H9 (cell line): ENCODE data around the gene MECP2. TPM values are rescaled to one million over a fixed set of nuclear protein-coding genes. Genes with fewer than 3 reads are reported as not detected.

Experiments
- DNase-seq: peaks from one replicate; pipeline ENCODE4 v3.0.0-alpha.2; 2017
- H2AFZ ChIP-seq: one replicate; pipeline ENCODE4 v1.6.1; 2013; ENCODE audit warnings: mild to moderate bottlenecking, low read length, control low read depth, moderate library complexity
- H2AK5ac ChIP-seq: 2 replicates; pipeline ENCODE4 v1.6.1; 2013; ENCODE audit warnings: low read length, control low read depth, mixed read lengths; ENCODE audit not compliant: insufficient read length
- H2BK120ac ChIP-seq: one replicate; pipeline ENCODE4 v1.6.1; 2013; ENCODE audit warnings: low read depth, mild to moderate bottlenecking, low read length, control low read depth, inconsistent platforms; ENCODE audit not compliant: poor library complexity, severe bottlenecking
- H2BK12ac ChIP-seq: 2 replicates; pipeline ENCODE4 v1.6.1; 2013; ENCODE audit warnings: low read length, control low read depth, mixed read lengths, low read depth; ENCODE audit not compliant: insufficient read length
- H2BK15ac ChIP-seq: 2 replicates; pipeline ENCODE4 v1.6.1; 2013; ENCODE audit warnings: low read depth, low read length, control low read depth
- H2BK20ac ChIP-seq: one replicate; pipeline ENCODE4 v1.6.1; 2013; ENCODE audit warnings: low read depth, mild to moderate bottlenecking, low read length, control low read depth, inconsistent platforms; ENCODE audit not compliant: poor library complexity, severe bottlenecking
- H2BK5ac ChIP-seq: 2 replicates; pipeline ENCODE4 v1.6.1; 2013; ENCODE audit warnings: low read length, control low read depth, mixed read lengths; ENCODE audit not compliant: insufficient read length
- H3K14ac ChIP-seq: 2 replicates; pipeline ENCODE4 v1.6.1; 2013; ENCODE audit warnings: low read length, control low read depth; ENCODE audit not compliant: insufficient read depth
- H3K18ac ChIP-seq: 2 replicates; pipeline ENCODE4 v1.6.1; 2013; ENCODE audit warnings: low read depth, mild to moderate bottlenecking, mixed read lengths, low read length, control low read depth; ENCODE audit not compliant: insufficient read length
- H3K23ac ChIP-seq: 2 replicates; pipeline ENCODE4 v1.6.1; 2013; ENCODE audit warnings: low read length, control low read depth, mixed read lengths, low read depth; ENCODE audit not compliant: insufficient read length
- H3K23me2 ChIP-seq: 2 replicates; pipeline ENCODE4 v1.6.1; 2013; ENCODE audit warnings: low read depth, mild to moderate bottlenecking, mixed read lengths, low read length, control low read depth; ENCODE audit not compliant: insufficient read length, poor library complexity, severe bottlenecking
- H3K27ac ChIP-seq: 2 replicates; pipeline ENCODE4 v1.5.1; 2013; ENCODE audit warnings: low read length, control low read depth, mixed read lengths, low read depth; ENCODE audit not compliant: insufficient read length
- H3K27me3 ChIP-seq: 2 replicates; pipeline ENCODE4 v1.6.1; 2013; ENCODE audit warnings: low read length, control low read depth, inconsistent platforms; ENCODE audit not compliant: insufficient read depth
- H3K4ac ChIP-seq: 2 replicates; pipeline ENCODE4 v1.6.1; 2013; ENCODE audit warnings: low read depth, mild to moderate bottlenecking, control low read depth, inconsistent platforms, low read length, moderate library complexity
- H3K4me1 ChIP-seq: 2 replicates; pipeline ENCODE4 v1.6.1; 2013; ENCODE audit warnings: low read length, control low read depth, inconsistent platforms; ENCODE audit not compliant: insufficient read depth
- H3K4me2 ChIP-seq: 2 replicates; pipeline ENCODE4 v1.6.1; 2013; ENCODE audit warnings: low read length, control low read depth, mixed read lengths; ENCODE audit not compliant: insufficient read length, insufficient read depth
- H3K56ac ChIP-seq: 2 replicates; pipeline ENCODE4 v1.6.1; 2013; ENCODE audit warnings: low read depth, mild to moderate bottlenecking, mixed read lengths, low read length, control low read depth; ENCODE audit not compliant: insufficient read length
- H3K79me1 ChIP-seq: 2 replicates; pipeline ENCODE4 v1.6.1; 2013; ENCODE audit warnings: low read depth, mild to moderate bottlenecking, moderate library complexity, low read length, control low read depth, inconsistent platforms; ENCODE audit not compliant: insufficient read depth, poor library complexity, severe bottlenecking
- H3K79me2 ChIP-seq: 2 replicates; pipeline ENCODE4 v1.6.1; 2013; ENCODE audit warnings: low read length, control low read depth, inconsistent platforms; ENCODE audit not compliant: insufficient read depth
- H3K9ac ChIP-seq: 2 replicates; pipeline ENCODE4 v1.6.1; 2013; ENCODE audit warnings: low read length, control low read depth, mixed read lengths; ENCODE audit not compliant: insufficient read length; ENCODE audit errors: extremely low read depth
- H3K9me3 ChIP-seq: one replicate; pipeline ENCODE4 v1.6.1; 2013; ENCODE audit warnings: low read depth, low read length, inconsistent platforms; ENCODE audit not compliant: control insufficient read depth
- H3T11ph ChIP-seq: one replicate; pipeline ENCODE4 v1.6.1; 2013; ENCODE audit warnings: mild to moderate bottlenecking, low read length, control low read depth, inconsistent platforms
- H4K20me1 ChIP-seq: one replicate; pipeline ENCODE4 v1.6.1; 2013; ENCODE audit not compliant: control insufficient read depth, insufficient read length, insufficient read depth
- H4K5ac ChIP-seq: 2 replicates; pipeline ENCODE4 v1.6.1; 2013; ENCODE audit warnings: low read depth, mild to moderate bottlenecking, mixed read lengths, low read length, control low read depth; ENCODE audit not compliant: insufficient read length
- H4K8ac ChIP-seq: replicated peaks from 2 replicates; pipeline ENCODE4 v1.6.1; 2013; ENCODE audit warnings: low read length, control low read depth, mixed read lengths, low read depth; ENCODE audit not compliant: insufficient read length
- H4K91ac ChIP-seq: 2 replicates; pipeline ENCODE4 v1.6.1; 2013; ENCODE audit warnings: low read depth, mild to moderate bottlenecking, moderate library complexity, mixed read lengths, low read length, control low read depth; ENCODE audit not compliant: insufficient read length
- H3K27ac Mint-ChIP-seq, 3 experiments: 2 replicates in 2 of 3; 3 replicates in 1 of 3; pipeline ENCODE4 v1.8.0; 2020 to 2021; ENCODE audit warnings: mixed read lengths in 3 of 3, mild to moderate bottlenecking in 1 of 3, moderate library complexity in 1 of 3
- H3K27me3 Mint-ChIP-seq: 2 replicates; pipeline ENCODE4 v1.8.0; 2021; ENCODE audit warnings: low read depth, mild to moderate bottlenecking, moderate library complexity, mixed read lengths
- H3K36me3 Mint-ChIP-seq, 3 experiments: 2 replicates in 2 of 3; 3 replicates in 1 of 3; pipeline ENCODE4 v1.8.0; 2020 to 2021; ENCODE audit warnings: low read depth in 3 of 3, mixed read lengths in 3 of 3; ENCODE audit not compliant: insufficient read depth in 1 of 3
- H3K4me1 Mint-ChIP-seq, 2 experiments: 2 replicates each; pipeline ENCODE4 v1.8.0; 2020; ENCODE audit warnings: mixed read lengths in 2 of 2
- H3K4me3 Mint-ChIP-seq, 2 experiments: 2 replicates in 1 of 2; 3 replicates in 1 of 2; pipeline ENCODE4 v1.8.0; 2020 to 2021; ENCODE audit warnings: mild to moderate bottlenecking in 2 of 2, mixed read lengths in 2 of 2, moderate library complexity in 1 of 2
- H3K9me3 Mint-ChIP-seq, 2 experiments: 2 replicates in 1 of 2; 3 replicates in 1 of 2; pipeline ENCODE4 v1.8.0; 2020; ENCODE audit warnings: mild to moderate bottlenecking in 2 of 2, mixed read lengths in 2 of 2, moderate library complexity in 1 of 2
- CTCF ChIP-seq: fragments of 200-600 bp; sonication (generic); conservative IDR thresholded peaks from 3 replicates; pipeline ENCODE4 v1.8.0; 2021; ENCODE audit warnings: antibody characterized with exemption, mild to moderate bottlenecking
- WGBS: extraction: QIAGEN DNeasy Blood & Tissue Kit; methylation state at CpG from one replicate; pipeline ENCODE4 v1.1.7; 2013; ENCODE audit warnings: missing lambda C conversion rate, low lambda C conversion rate, mixed read lengths; ENCODE audit not compliant: insufficient read length; ENCODE audit errors: extremely low coverage; 5-methylcytosine and 5-hydroxymethylcytosine counted together
- total RNA-seq: library from RNA; stranded (reverse); gene quantifications from 2 replicates; pipeline ENCODE4 v1.2.1, GENCODE V29; 2021

The MECP2 gene
- total RNA-seq, 1 experiment from 2014 or later = 32.2 TPM

GRCh38 chrX:154074199-154074598, 23.3 kb downstream of the MECP2 start:
- no peak for DNase-seq
- Histone ChIP-seq H3K23ac (no peak overlapping the region), H3K4me2 (no peak overlapping the region), H3K9me3 (peaks cover 8% of the 10 kb centered on the region), H3K27ac (peak overlapping the region; percentile 48), H3K79me1 (no peaks in the 10 kb centered on the region), H3K4me1 (peaks cover 2% of the 10 kb centered on the region; the same call in 1 of the 2 replicates), H3K79me2 (peaks cover 2% of the 10 kb centered on the region; the same call in 1 of the 2 replicates), H3K27me3 (no peaks in the 10 kb centered on the region), H2BK20ac (no peak overlapping the region), H2AFZ (no peak overlapping the region), H2BK12ac (no peak overlapping the region), H2BK120ac (no peak overlapping the region), H3K56ac (no peak overlapping the region), H3K4ac (no peak overlapping the region), H4K20me1 (no peaks in the 10 kb centered on the region), H3K9ac (no peak overlapping the region), H4K5ac (no peak overlapping the region), H2BK5ac (no peak overlapping the region), H3T11ph (no peak overlapping the region), H3K14ac (peak overlapping the region; percentile 6; the same call in 1 of the 2 replicates), H3K23me2 (no peaks in the 10 kb centered on the region), H3K18ac (no peak overlapping the region), H4K91ac (no peak overlapping the region), H2AK5ac (no peak overlapping the region), H2BK15ac (no peak overlapping the region), H4K8ac (no peak overlapping the region)
- peaks cover 62 to 71% of the 10 kb centered on the region in 2 experiments for H3K9me3 Mint-ChIP-seq
- H3K27ac Mint-ChIP-seq = peak overlapping the region in 2 of 3 experiments; percentile 33 to 92; a peak in 3 of 7 replicates
- H3K27me3 Mint-ChIP-seq = no peaks in the 10 kb centered on the region; the same call in 1 of the 2 replicates
- peaks cover 12 to 27% (median 15%) of the 10 kb centered on the region in 3 experiments for H3K36me3 Mint-ChIP-seq
- WGBS = no CpG with 5 or more reads among the region's 3 CpGs
- peaks cover 18 to 21% of the 10 kb centered on the region in 2 experiments for H3K4me1 Mint-ChIP-seq
- H3K4me3 Mint-ChIP-seq = no peak overlapping the region
- TF ChIP-seq CTCF = no peak
